Vagina (tissue), 2 donors: ENCODE data around the gene ZMYM5.

Experiments
- CTCF ChIP-seq, 3 experiments: fragments of 450-650 bp in 2 of 3; fragments of 200-600 bp in 1 of 3; sonication (generic) in 1 of 3; IDR thresholded peaks; one replicate each; pipeline ENCODE4 v1.5.1; 2017 to 2019; ENCODE audit warnings: antibody characterized with exemption in 3 of 3, mild to moderate bottlenecking in 2 of 3, moderate library complexity in 2 of 3
- POLR2A ChIP-seq, 2 donors: fragments of 450-650 bp; IDR thresholded peaks; one replicate each; pipeline ENCODE4 v1.6.1; 2017; ENCODE audit warnings: antibody characterized with exemption in 2 of 2, mild to moderate bottlenecking in 2 of 2, moderate library complexity in 2 of 2
- POLR2AphosphoS5 ChIP-seq, 2 donors: sonication (generic); formaldehyde crosslinking; IDR thresholded peaks; one replicate each; pipeline ENCODE4 v1.9.0; 2017; ENCODE audit warnings: antibody characterized with exemption in 2 of 2, mild to moderate bottlenecking in 2 of 2, low read depth in 1 of 2; ENCODE audit not compliant: insufficient read depth in 1 of 2

DNA sequence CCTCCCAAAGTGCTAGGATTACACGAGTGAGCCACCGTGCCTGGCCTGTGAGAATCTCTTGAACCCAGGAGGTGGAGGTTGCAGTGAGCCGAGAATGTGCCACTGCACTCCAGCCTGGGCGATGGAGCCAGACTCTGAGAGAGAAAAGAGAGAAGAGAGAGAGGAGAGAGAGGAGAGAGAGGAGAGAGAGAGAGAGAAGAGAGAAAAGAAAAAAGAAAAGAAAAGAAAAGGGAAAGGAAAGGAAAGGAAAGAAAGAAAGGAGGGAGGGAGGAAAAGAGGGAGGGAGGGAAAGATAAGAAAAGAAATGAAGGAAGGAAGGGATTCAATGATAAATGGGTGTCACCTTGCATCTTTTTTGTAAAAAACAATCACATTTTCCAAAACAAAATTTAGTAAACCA lies 57.7 kb downstream of the ZMYM5 start:
- TF ChIP-seq POLR2A (IDR thresholded peaks at IDR 0.05) = no peak
- no peak for TF ChIP-seq CTCF (IDR thresholded peaks at IDR 0.05)
- TF ChIP-seq POLR2AphosphoS5 (IDR thresholded peaks at IDR 0.05; ENCODE audit: insufficient read depth in 1 of 2, low read depth in 1 of 2) = no peak
